Islet precursor cell (in vitro differentiated cells): ENCODE data around the gene LENEP.

Source experiments
- DNase-seq: peaks from one replicate; pipeline ENCODE4 v3.0.0-alpha.2; 2018

LENEP gene

DNA sequence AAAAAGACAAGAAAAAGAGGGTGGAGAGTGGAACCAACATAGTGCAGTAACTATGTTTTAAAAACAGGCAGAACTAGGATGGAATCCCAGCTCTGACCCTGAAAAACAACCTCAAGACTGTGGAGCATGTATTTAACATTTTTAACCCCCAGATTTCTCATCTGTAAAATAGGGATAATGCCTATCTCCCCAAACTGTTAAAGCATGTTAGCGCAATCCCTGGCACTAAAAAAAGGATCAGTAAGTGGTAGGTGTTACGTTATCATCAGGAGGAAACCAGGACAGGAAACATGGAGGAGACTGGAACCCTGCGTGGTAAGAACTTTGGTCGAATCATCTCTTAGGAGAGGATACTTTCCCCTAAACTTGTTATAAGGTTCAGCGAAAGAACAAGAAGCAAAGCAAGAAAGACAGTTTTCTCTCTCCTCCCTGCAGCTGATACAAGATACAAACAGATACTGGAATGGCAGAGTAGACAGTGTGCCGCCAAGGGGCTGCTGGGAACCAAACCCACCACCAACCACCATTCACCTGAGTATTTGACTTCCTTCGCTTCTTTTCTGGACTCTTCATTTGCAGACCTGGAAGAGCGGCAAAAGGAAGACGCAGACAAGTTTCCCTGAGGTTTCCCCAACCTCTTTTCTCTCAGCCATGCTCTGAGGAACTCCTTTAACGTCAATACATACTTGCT is 32.8 kb upstream of the LENEP start:
- no peak for DNase-seq

DNA sequence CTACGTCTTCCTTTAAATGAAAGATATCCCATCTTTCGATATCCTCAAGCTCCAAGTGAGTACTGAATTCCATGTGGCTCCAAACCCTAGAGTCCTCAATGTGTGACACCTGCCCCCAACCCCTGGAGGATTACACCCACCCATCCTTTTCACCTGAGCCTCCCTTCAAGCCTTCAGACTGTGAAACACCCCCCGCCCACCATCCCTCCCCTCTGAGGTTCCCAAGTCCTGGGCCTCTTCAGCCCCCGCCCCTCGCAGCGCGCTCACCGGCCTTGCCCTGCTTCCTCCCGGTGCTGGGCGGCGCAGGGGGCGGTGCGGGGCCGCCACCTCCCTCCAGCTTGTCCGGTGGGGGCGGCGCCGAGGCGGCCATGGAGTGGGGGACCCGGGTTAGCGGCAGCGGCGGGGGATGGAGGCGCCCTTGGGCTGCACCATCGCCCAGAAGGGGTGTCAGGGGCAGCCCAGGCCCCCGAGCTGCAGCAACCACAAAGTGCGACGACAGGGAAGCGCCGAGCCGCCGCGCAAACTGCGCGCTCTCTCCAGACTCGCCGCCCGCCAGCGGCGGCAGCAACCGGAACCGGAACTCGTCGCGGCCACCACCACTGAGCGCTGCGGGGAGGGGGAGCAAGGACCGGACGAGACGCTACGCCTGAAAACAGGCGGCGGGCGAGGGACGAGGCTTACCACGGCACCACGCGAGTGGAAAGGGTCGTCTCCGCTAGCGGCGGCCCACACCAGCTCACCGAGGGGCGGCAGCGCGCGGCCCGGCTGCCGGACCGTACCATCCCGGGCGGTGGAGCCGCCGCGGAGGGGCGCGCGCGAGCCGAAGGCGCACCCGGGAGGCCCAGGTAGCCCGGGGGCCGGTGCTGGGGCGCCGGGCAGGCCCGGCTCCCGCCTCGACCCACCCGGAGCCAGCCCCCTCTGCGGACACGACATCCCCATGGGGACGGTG is 31.9 kb upstream of the LENEP start, which contains the start of gene PYGO2:
Gene PYGO2, minus strand, starts transcription at position 576 of the 949 bp plus-strand sequence. Its CDS starts 206 bp downstream, at position 370.
- peak; percentile 90 for DNase-seq

- DNase-seq, result no peak
Measured at GRCh38 chr1:154962156-154962749, 31.1 kb upstream of the LENEP start.

- no peak for DNase-seq
Measured at GRCh38 chr1:154962795-154963330, 30.5 kb upstream of the LENEP start.

DNA sequence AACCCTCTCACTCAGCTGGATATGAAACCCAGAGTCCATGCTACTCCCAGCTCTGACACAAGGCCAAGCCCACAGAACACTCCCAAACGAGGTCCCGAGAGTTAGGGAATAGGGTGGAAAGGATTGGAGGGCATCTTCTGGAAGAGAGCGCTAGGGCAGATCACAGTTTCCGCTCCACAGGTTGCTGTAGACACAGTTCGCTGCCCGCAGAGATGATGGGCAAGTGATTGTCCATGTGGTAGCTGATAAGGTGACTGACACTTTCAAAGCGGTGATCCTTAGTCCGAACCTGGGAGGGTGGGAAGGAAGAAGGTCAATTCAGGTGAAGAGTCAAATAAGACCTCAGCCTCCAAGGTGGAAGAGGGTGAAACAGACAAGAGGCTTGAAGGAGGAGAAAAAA is 29.7 kb upstream of the LENEP start:
- no peak for DNase-seq

- no peak for DNase-seq
Measured at GRCh38 chr1:154964359-154964758, 29.0 kb upstream of the LENEP start.

- DNase-seq, result no peak
Measured at GRCh38 chr1:154966111-154966510, 27.3 kb upstream of the LENEP start.

GRCh38 chr1:154967331-154967950 is 25.9 kb upstream of the LENEP start:
- no peak for DNase-seq

GRCh38 chr1:154968731-154969130 is 24.7 kb upstream of the LENEP start:
- no peak for DNase-seq

DNA sequence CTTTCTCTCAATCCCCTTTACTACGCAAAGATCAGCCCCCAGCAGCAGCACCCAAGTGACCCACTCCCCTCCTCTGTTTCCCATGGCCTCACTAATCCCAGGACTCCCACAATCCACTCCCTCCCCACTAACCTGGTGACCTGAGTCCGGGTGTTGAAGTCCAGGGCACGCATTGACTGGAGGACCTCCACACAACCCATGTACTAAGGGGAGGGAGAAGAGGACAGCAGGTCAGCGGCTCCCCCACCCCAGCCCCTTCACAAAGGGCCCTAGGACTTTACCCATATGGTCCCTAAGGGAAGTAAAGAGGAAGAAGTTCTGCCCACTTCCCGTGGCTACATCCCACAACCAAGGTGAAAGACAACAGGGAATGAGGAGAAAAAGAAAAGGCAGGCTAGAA is 24.1 kb upstream of the LENEP start:
- DNase-seq, result no peak

DNA sequence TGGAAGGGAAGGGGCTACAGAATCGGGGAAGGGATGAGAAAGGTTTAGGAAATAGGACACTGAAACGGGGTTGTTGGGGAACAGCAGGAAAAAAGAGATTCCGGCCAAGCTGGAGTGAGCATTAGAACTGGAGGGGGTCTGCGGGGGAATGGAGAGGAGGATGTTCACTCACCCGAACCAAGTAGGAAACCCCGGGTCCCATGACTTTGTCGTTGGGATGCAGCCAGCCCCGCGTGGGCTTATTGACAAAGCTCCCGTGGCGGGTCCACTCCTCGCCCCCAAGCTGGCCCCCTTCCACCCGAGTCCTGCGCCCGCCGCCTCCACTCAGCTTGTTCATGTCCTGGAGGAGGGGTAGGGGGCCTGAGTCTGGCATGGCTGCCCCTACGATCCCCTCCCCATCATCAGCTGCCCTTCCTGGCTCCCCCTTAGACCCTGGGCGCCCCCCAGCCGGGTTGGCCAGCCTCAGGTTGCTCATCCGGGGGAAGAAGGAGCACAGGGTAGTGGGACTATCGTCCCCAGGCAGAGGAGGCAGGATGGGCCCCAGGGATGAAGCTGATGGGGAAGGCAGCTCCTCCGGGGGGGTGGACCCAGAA is 23.4 kb upstream of the LENEP start:
- no peak for DNase-seq

DNA sequence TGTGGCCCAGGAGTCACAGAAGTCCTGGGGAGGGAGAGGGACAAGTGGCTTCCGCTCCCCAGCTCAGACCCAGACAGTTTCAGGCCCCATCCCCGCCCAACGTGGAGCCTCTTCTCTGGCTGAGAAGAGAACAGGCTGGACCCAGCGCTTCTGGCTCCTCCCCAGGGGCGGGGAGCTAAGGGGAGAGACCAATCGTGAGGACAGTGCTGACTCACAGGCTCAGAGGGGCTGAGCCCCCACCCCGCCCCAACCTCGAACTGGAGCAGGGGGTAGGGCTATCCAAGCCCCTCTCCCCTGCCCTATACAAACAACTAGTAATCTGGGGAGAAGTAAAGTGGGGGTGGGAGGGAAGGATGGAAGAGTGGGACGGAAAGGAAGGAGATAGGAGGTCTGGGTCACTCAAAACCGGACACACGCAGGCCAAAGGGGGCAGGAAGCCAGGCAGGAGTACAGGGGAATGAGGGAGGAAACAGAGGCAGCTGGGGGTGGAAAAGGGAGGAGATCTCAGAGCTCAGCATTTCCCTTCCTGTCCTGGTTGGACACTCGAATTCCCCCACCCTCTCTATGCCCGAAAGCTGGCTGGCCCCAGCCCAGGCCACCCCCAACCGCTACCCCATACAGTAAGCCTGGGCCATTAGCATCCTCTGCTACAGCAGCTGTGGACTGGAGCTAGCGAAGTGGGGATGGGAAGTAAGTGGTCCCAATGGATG is 22.6 kb upstream of the LENEP start, which contains the start of gene SHC1:
Gene SHC1, minus strand, starts transcription at position 117 of the 710 bp plus-strand sequence. CDS start 221 bp downstream, outside the sequence.
- peak; percentile 97 for DNase-seq

- no peak for DNase-seq
Measured at GRCh38 chr1:154971341-154971998, 21.9 kb upstream of the LENEP start.

DNA sequence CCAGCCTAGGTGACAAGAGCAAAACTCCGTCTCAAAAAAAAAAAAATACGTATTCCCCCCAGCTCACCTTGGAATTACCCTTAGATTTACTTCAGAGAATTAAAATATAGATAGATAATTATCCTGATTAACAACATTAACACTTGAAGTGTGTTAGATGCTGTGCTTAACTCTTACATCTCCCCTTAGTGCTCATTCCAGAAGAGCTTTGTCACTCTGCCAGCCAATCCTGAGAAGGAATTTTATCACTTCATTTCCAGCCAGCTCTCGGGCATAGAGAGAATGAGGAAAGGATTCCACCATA is 21.2 kb upstream of the LENEP start:
- DNase-seq, result no peak

DNA sequence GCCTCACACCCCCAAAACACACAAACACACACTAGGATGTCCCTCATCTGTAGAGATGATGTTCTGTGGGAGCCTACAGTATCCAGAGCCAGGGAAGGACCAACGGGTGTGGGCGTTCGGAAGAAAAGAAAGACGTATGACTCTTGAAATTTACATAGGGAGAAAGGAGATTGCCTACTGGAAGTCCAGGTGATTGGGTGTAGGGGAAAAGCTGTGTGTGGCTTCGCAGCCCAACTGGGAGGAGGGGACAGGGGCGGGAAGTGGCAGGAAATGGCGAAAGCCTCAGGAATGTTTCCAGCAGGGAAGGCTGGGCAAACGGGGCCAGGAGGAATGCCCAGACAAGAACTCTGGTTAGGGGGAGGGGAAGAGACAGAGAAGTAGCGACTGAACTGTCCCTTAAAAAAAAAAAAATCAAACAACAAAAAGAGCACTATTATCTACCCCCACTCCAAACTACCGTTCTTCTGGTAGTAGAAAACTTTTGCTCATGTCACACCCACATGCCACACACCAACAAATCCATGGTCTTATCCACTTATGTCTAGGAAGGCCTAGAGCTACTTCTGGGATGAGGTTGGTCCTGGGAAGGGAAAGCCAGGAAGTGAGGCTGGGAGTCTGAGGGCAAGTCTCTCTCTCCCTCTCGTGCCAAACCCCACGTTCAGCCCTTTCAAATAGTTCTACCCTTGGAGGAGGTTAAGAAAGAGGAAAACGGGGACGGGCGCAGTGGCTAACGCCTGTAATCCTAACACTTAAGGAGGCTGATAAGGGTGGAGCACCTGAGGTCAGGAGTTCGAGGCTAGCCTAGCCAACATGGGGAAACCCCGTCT is 20.7 kb upstream of the LENEP start:
- peak; percentile 99 for DNase-seq

DNA sequence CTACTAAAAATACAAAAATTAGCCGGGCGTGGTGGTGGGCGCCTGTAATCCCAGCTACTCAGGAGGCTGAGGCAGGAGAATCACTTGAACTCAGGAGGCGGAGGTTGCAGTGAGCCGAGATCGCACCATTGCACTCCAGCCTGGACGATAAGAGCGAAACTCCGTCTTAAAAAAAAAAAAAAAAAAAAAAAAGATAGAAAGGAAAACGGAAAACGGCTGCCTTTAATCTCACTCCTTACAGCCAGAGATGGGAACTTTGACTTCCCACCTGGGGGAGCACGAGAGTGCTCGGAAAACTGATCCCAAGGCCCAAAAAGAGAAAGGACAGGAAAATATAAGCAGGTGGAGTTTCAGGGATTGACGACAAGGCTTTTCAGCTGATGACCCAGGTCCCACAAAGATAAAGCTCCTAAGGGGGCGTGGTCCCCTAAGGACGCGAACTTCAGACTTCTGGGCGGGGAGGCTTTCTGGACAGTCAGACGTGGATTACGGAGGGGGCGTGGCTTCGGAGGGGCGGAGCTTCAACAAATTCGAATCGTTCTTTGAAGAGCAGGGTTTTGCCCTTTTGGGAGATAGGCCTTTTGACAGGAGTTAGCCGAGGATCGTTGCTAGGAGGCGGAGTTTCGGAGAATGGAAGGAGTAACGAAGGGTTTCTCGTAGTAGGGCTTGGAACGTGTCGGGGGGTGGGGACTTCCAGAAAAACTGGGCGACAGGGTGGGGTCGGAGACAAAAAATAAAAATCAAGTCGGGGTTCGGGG is 19.9 kb upstream of the LENEP start:
- peak; percentile 99 for DNase-seq

DNA sequence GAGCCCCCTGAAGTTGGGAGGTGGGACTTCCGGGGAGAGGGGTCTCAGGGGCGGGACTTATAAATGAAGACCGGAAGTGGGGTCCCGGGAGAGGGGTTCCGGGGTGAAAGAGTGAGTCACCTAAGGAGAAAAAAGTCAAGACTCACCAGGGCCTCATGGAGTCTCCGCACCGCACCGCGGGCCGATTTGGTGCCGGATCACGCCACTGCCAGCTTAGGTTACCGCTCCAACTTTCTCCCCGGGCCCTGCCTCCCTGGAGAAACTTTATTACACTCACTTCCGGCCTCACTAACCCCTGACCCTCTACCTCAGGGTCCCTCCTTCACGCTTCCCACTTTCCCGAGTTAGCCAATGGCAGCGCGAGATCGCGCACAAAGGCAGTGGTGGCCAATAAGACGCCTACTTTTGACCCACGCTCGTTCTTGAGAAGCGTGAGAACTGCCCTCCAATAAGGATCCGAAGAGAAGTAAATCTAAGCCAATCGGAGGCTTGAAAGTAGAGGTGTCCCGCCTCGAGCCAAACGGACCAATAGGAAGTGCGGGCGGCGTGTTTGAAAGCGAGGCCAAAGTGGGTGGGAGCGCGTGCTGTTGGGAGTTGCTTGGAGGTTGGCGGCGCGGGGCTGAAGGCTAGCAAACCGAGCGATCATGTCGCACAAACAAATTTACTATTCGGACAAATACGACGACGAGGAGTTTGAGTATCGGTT is 19.1 kb upstream of the LENEP start, which contains the start of gene CKS1B:
Gene CKS1B, plus strand, starts transcription at position 580 of the 706 bp plus-strand sequence. Its CDS starts 65 bp downstream, at position 645.
- DNase-seq, result peak; percentile 100

DNA sequence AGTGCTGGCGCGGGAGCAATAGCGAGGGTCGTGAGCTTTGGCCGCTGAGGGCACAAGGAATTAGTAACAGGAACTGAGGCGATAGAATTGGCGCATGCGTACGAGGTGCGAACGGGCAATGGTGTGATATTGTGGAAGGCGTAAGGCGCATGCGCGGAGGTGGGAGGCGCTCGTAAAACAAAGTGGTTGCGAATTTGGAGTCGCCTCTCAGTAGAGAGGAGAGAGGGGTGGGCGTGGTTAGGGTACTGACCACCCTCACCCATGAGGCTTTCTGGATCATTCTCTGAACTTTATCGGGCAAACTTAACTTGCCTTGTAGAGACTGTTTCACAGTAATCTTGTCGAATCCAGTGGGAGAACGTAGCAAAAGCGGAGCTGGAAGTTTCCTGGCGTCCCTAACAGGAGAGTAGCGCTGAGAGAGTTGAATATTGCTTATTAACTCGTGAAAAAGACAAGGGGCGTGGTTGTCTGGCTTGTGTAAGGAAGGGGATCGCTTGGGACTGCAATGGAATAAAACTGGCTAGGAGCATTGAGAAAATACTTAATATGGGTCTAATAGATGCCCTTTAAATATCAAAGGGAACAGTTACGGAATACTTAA is 18.5 kb upstream of the LENEP start:
- DNase-seq, result peak; percentile 97
